ENCODE data around the gene SPOCK2.

- TF ChIP-seq POLR2A (IDR thresholded peaks at IDR 0.05; ENCODE audit: low read length) (no peak), GATA1 (IDR thresholded peaks at IDR 0.05; ENCODE audit: low read depth, low read length) (no peak)
Observed at GRCh38 chr10:72053690-72054089, 34.7 kb downstream of the SPOCK2 start.

Data from erythroblast (primary cell).